ENCODE results near the gene STAG1. TPM values are rescaled to one million over a fixed set of nuclear protein-coding genes. Genes with fewer than 3 reads are reported as not detected.

The STAG1 gene
- total and polyA plus RNA-seq, 9 of the 15 experiments (the other 6 are each of a cell fraction or from before 2014, with no cell fraction given): 2.7 to 17.7 (median 8.8) TPM

DNA sequence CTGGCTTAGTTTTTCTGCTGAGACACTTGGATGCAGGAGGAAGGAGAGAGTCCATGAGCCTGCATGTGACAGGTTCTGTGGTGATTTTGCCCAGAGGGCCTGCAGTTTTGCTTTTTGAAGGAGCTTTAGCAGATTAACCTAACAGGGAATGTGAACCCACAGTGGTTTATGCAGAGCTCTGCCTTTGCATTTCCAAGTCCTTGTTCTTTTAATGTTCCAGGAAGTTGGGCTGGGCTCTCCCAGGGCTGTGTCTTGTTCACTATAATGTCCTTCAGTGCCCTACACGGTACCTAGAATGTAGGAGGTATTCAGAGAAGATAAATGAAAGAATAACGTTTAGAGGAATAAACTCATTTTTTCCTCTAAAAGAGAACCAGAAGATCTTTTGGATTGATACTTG is 451.7 kb downstream of the STAG1 start:
- Histone ChIP-seq H3K4me3 (no peak overlapping the region), H3K4me1 (replicated peaks in 1 of 2; ENCODE audit: control insufficient read depth in 2 of 2, insufficient read depth in 2 of 2, low read length in 2 of 2) (no peaks in the 10 kb centered on the region), H3K9me1 (ENCODE audit: control insufficient read depth, insufficient read depth, low read length) (no peaks in the 10 kb centered on the region), H3K9ac (ENCODE audit: insufficient read depth in 1 of 2, low read depth in 2 of 2, low read length in 2 of 2) (no peak overlapping the region), H4K20me1 (replicated peaks; ENCODE audit: control insufficient read depth, insufficient read depth, low read length) (no peaks in the 10 kb centered on the region), H2AFZ (ENCODE audit: low read depth, low read length) (no peak overlapping the region), H3K4me2 (ENCODE audit: insufficient read depth, low read length) (no peak overlapping the region), H3K27me3 (ENCODE audit: control insufficient read depth in 2 of 2, insufficient read depth in 2 of 2, low read length in 2 of 2) (no peaks in the 10 kb centered on the region), H3K27ac (ENCODE audit: extremely low read depth, low read depth, low read length) (no peak overlapping the region), H3K9me3 (replicated peaks; ENCODE audit: control insufficient read depth, insufficient read depth, low read depth, low read length) (no peaks in the 10 kb centered on the region), H3K79me2 (ENCODE audit: control insufficient read depth, insufficient read depth, low read length) (no peaks in the 10 kb centered on the region), H3K36me3 (ENCODE audit: control insufficient read depth, insufficient read depth, low read length) (peaks cover 58% of the 10 kb centered on the region)
- intact Hi-C loops (cut with micrococcal nuclease): no loop called here
- ChIA-PET POLR2A (interaction anchor here (0.7 kb wide), 1 partner anchor 1237 kb away, joined by 4 read pairs; no protein-coding TSS in a partner anchor), CTCF (ENCODE audit: low intra/inter-chr PET ratio) (no interaction called here)
- no peak for DNase-seq (ENCODE audit: extremely low read depth in 1 of 4, low spot score in 3 of 4)
- in situ Hi-C loops (cut with MboI): no loop called here
- TF ChIP-seq C11orf30 (IDR thresholded peaks at IDR 0.05; ENCODE audit: low read depth): no peak
- FAIRE-seq: no peak
- no peak for ATAC-seq
- no TSS peak for BruUV-seq (replicated peaks)
- 83% methylated on average over 2 of the region's 2 CpGs for WGBS (ENCODE audit: insufficient coverage, low coverage, missing lambda C conversion rate)

- no peak for FAIRE-seq
- H4K20me1 ChIP-seq (replicated peaks; ENCODE audit: control insufficient read depth, insufficient read depth, low read length): no peaks in the 10 kb centered on the region
- H3K27ac ChIP-seq (ENCODE audit: extremely low read depth, low read depth, low read length): no peak overlapping the region
- no peaks in the 10 kb centered on the region for H3K4me1 ChIP-seq (replicated peaks in 1 of 2; ENCODE audit: control insufficient read depth in 2 of 2, insufficient read depth in 2 of 2, low read length in 2 of 2)
- CTCF ChIA-PET (ENCODE audit: low intra/inter-chr PET ratio): no interaction called here
- no peak overlapping the region for H3K4me3 ChIP-seq
- H2AFZ ChIP-seq (ENCODE audit: low read depth, low read length): no peak overlapping the region
- in situ Hi-C loops (cut with MboI) (no loop called here), intact Hi-C loops (cut with micrococcal nuclease) (no loop called here)
- no peak for DNase-seq (ENCODE audit: extremely low read depth in 1 of 4, low spot score in 3 of 4)
- H3K4me2 ChIP-seq (ENCODE audit: insufficient read depth, low read length): no peak overlapping the region
- no peaks in the 10 kb centered on the region for H3K9me1 ChIP-seq (ENCODE audit: control insufficient read depth, insufficient read depth, low read length)
- POLR2A ChIA-PET: no interaction called here
- WGBS (ENCODE audit: insufficient coverage, low coverage, missing lambda C conversion rate): 98% methylated on average over 8 of the region's 8 CpGs
- no peak overlapping the region for H3K9ac ChIP-seq (ENCODE audit: insufficient read depth in 1 of 2, low read depth in 2 of 2, low read length in 2 of 2)
- H3K9me3 ChIP-seq (replicated peaks; ENCODE audit: control insufficient read depth, insufficient read depth, low read depth, low read length): no peaks in the 10 kb centered on the region
- peaks cover 84% of the 10 kb centered on the region for H3K36me3 ChIP-seq (ENCODE audit: control insufficient read depth, insufficient read depth, low read length)
- H3K27me3 ChIP-seq (ENCODE audit: control insufficient read depth in 2 of 2, insufficient read depth in 2 of 2, low read length in 2 of 2): no peaks in the 10 kb centered on the region
- no TSS peak for BruUV-seq (replicated peaks)
- no peaks in the 10 kb centered on the region for H3K79me2 ChIP-seq (ENCODE audit: control insufficient read depth, insufficient read depth, low read length)
- ATAC-seq: no peak
- TF ChIP-seq TBP (optimal IDR thresholded peaks at IDR 0.05; ENCODE audit: low read depth, low read length) (no peak), NFIX (CRISPR knock-in tag; IDR thresholded peaks at IDR 0.05; ENCODE audit: low read depth) (no peak), POLR2A (conservative IDR thresholded peaks at IDR 0.05) (no peak), ZNF699 (CRISPR knock-in tag; IDR thresholded peaks at IDR 0.05; ENCODE audit: insufficient replicate concordance) (no peak), ILK (tag; IDR thresholded peaks at IDR 0.05; ENCODE audit: borderline replicate concordance, low read depth) (no peak), SREBF1 (IDR thresholded peaks at IDR 0.05; ENCODE audit: borderline replicate concordance, low read depth, low read length) (no peak), GATA2 (CRISPR knock-in tag; IDR thresholded peaks at IDR 0.05) (no peak), HSF4 (CRISPR knock-in tag; IDR thresholded peaks at IDR 0.05; ENCODE audit: borderline replicate concordance) (no peak), HNRNPH1 (optimal IDR thresholded peaks at IDR 0.05; ENCODE audit: low read depth, low read length) (no peak), PHF21A (IDR thresholded peaks at IDR 0.05; ENCODE audit: borderline replicate concordance, low read depth) (no peak), BRD9 (IDR thresholded peaks at IDR 0.05; ENCODE audit: low read depth, partially characterized antibody) (no peak), SAFB2 (IDR thresholded peaks at IDR 0.05; ENCODE audit: borderline replicate concordance, low read depth, low read length, severe bottlenecking) (no peak), KLF6 (CRISPR knock-in tag; IDR thresholded peaks at IDR 0.05; ENCODE audit: borderline replicate concordance) (no peak), CBX2 (IDR thresholded peaks at IDR 0.05; ENCODE audit: insufficient read depth, low read length, poor library complexity, severe bottlenecking) (no peak), C11orf30 (IDR thresholded peaks at IDR 0.05; ENCODE audit: low read depth) (no peak)
Observed at GRCh38 chr3:136297826-136298225, 454.4 kb downstream of the STAG1 start.

All from K562 (cell line).